GM18951 (cell line): ENCODE measurements around the gene SNCG.

Experiments
- POLR2A ChIP-seq: IDR thresholded peaks from 4 replicates; pipeline ENCODE4 v1.6.1; 2011; ENCODE audit warnings: mild to moderate bottlenecking; ENCODE audit not compliant: insufficient read length, insufficient read depth; ENCODE audit errors: extremely low read depth
- in situ Hi-C: fragments of 300-500 bp; cut with MboI; formaldehyde crosslinking; loops from one replicate; pipeline ENCODE4 v1.12.0; 2022; ENCODE audit warnings: low sequenced_read_pairs, mixed read lengths, inconsistent platforms; ENCODE audit not compliant: unreplicated experiment

The SNCG gene

DNA sequence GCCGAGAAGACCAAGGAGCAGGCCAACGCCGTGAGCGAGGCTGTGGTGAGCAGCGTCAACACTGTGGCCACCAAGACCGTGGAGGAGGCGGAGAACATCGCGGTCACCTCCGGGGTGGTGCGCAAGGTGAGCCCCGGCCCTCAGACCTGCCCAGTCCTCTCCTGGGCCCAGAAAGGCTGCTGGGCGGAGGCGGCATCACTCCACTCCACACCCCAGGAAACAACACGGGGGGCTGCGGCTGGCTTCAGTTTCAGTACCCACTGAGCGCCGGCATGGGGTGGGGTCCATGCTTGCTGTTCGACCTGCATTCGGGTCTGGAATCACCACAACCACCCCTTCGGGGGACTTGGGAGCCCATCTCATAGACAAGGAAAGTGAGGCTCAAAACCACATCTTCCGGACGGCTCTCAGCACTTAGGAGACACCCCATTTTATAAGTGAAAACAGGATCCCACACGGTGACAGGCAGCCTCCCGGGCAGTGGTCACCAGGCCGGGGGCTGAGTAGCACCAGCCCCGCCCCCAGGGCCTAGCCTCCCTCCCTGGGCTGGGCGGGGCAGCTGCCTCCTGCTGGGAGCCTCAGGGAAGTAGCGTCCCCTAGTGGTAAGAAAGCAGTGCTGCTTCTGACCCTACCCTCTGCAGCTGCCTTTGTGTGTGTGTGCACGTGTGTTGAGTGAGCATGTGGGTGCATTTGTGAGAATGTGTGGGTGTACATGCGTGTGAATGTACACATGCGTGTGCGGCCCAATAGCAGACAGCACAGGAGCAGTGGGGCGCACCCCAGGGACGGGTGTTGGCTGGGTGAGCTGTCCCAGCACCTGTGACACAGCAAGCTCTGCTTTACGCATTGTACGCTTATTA lies 1.8 kb downstream of the SNCG start:
- no peak for TF ChIP-seq POLR2A
- in situ Hi-C loops: no loop called here

DNA sequence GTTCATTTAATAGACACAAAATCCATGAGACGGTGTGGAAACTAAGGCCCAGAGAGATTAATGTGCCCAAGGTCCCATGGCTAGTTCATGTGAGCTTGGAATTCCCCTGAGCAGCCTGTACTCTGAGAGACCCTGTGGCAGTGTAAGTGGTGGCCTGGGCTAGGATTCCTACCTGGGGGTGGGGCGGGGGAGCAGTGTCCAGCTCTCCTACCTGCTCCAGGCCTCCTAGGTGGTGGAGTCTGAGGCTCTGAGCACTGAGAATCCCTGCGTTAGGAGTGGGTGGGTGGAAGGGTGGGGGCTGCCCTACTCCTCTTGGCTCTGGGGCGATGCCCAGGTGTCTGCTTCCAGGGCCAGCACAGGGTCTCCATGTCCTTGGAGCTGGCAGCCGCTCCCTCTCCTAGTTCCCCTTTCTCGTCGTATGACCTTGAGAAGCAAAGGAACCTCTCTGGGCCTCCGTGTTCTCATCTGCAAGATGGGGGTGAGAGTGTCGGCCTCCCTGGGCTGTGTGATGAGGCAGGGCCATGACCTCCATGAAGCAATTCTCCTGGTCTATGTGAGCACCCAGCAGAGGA lies 2.5 kb downstream of the SNCG start:
- TF ChIP-seq POLR2A: no peak
- in situ Hi-C loops: no loop called here

DNA sequence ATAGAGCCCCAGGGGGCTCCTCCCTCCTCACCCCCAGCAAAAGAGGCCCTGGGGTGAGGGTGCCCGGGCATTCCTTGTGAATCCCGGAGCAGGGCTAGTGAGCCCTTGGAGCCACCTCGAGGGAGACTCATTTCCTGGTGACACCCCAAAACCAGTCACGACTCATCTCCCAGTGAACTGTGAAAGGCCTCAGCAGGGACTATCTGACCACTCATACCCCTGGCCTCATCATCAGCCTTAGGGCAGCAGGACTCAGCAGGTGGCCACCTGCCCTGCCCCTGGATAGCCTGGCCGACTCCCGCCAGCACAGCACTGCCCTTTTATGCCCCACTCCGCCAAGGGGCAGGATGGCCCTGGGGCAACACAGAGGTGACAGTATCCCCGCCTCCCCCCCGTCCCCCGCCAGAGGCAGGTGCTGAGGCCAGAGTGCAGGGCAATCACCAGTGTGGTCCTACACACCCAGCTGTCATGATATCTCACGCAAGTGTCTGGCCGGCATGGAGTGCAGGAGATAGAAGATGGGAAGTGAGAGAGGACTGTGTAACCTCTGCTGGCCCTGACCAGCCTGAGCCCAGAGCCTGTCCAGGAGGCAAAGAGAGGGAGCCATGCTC lies 3.2 kb downstream of the SNCG start:
- no peak for TF ChIP-seq POLR2A
- in situ Hi-C loops: no loop called here

DNA sequence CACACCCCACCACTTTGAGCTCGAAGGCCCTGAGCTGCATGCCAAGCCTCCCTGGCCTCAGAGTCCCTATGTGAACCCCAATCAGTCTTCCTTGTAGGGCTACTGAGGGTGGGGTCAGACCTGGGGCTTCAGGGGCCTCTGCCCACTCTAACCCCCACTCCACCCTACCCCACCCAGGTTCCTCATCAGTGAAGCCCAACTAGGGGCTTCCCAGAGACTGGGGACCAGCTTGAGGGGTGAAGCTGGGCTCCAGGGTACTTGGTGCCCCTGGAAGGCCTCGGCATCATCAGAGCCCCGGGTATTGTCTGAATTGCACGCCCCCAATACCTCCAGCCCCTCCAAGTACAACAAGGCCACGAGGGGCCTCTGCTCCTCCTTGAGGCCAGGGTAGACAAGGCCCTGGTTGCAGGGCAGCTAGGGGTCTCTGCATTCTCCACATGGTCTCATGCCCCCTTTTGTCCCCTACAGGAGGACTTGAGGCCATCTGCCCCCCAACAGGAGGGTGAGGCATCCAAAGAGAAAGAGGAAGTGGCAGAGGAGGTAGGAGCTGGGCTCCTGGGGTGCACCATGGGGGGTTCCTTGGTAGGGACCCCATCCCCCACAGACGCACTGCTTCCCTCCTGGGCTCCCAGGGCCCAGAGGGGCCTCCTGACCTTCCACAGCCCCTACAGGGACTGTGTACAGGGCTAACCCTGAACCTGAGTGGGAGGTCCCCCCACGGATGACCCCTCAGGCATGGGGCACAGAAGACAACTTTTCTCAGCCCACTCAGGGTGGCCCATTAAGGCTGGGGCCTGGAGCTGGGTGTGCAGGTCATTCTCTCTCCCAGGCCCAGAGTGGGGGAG lies 4.0 kb downstream of the SNCG start:
- TF ChIP-seq POLR2A: no peak
- in situ Hi-C loops: no loop called here

DNA sequence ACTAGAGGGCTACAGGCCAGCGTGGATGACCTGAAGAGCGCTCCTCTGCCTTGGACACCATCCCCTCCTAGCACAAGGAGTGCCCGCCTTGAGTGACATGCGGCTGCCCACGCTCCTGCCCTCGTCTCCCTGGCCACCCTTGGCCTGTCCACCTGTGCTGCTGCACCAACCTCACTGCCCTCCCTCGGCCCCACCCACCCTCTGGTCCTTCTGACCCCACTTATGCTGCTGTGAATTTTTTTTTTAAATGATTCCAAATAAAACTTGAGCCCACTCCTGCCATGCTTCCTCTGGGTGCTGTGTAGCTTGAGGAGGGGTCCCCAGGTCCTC lies 4.5 kb downstream of the SNCG start:
- in situ Hi-C loops: no loop called here
- TF ChIP-seq POLR2A: no peak

DNA sequence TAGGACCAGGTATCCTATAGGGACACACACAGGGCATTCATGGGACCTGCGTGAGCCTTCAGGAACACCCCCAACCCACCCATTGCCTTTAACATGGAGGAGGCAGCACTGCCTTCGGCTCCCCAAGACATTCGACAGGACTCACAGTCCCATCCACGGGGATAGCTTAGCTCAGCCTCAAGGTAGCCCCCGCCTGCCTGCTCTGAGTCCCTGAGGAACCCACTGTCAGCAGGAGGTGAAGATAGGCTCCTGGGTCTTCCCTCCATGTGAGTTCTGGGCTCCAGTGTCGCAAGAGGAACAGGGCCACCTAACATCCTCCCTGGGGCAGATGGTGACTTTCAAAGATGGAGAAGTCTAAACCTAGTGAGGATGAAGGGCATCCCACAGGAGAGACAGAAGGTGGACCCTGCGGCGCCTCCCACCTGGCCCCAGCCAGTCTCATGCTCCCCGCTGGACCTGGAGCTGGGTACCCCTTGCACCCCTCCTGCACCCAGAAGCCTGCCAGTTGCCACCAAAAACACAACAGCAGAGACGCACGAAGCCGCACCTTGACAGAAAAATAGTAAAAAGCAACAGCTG lies 5.0 kb downstream of the SNCG start:
- in situ Hi-C loops: no loop called here
- no peak for TF ChIP-seq POLR2A

DNA sequence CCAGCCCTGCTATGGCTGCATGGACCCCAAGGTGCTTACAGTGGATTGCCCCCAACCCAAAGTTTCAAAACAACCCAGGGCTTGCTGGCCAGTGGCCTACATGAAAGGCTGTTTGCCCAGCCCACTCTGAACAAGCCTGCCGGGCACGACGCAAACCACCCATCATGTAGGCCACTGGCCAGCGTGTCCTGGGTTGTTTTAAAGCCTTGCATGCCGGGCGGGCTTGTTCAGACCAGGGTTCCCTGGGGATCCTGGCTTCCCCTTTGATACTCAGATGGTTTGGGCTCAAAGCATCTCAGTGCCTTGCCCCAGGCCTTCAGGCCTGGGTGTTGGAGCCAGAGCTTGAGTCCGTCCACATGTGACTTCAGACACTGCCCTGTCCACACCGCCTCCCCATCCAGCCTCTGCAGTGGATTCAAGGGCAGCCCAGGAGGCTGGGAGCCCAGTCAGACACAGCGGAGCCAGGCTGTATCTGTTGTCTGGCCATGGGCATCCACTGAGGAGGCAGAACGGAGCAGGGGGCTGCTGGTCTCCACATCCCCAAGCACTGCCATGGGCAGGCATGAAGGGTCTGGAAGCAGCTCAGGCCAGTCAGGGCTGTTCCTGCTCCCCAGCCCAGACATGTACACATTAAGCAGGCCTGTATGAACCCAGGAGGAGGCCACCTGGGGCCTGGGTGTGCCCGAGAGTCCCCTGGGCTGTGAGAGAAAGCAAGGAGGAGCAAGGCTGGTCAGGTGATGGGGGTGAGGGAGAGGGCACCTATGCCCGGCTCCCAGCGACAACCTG lies 5.9 kb downstream of the SNCG start:
- no peak for TF ChIP-seq POLR2A
- in situ Hi-C loops: no loop called here

DNA sequence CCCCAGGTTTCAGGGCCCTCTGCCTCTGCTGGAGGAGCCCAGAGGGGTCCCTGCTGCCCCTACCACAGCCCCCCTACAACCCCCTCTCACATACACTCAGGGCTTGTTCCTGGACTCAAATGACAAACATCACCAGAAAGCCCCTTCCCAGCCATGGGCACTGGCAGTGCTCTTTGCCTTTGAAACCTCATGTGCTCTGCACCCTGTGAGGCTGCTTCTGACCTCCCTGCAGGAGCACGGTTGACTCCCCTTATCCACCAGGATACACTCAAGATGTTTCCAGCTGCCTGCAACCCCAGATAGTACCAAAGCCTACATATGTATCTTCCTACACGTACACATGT lies 6.4 kb downstream of the SNCG start:
- no peak for TF ChIP-seq POLR2A
- in situ Hi-C loops: no loop called here

DNA sequence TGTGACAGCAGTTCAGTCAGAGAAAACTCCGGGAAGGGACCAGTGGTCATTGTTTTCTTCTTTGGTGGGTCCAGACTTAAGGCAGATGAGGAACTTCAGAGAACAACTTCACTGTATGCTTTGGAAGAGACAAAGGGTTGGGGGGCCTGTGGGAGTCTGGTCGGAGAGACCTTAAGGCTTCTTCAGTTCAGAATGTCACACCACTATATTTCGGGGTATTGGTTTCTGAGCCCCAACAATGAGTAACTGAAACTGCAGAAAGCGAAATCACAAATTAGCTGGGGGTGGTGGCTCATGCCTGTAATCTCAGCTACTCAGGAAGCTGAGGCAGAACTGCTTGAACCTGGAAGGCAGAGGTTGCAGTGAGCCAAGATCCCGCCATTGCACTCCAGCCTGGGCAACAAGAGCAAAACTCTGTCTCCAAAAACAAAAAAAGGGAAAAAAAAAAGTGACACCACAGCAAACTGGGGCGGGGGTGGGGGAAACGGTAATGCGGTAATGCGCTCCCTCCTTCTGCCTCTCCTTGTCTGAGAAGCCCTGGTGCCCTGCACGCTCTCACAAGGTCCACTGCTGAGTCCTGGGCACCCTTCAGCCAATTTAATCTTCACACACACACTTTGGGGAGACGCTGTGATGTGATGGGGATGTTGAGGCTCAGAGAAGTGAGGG lies 7.7 kb downstream of the SNCG start:
- in situ Hi-C loops: no loop called here
- no peak for TF ChIP-seq POLR2A

DNA sequence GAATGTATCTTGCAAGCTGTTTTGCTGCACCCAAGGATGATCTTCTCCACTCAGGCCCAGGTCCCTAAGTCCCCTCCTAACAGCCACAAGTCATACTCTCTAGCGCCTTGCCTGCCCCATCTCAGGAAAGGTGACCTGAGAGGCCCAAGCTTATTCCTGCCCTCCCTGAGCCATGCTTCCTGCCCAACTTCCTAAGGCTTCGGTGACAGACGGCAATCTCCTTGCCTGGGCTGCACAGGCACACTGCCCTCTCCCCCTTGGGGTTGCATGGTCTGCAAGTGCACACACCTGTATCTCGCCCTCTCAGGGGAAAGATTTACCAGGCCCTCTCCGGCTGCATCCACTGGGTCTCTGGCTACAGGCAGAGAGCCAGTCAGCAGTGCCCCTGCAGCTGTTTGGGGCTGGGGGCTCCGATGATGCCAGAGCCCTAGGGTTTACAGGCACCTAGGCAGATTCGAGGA lies 9.1 kb downstream of the SNCG start:
- in situ Hi-C loops: no loop called here
- TF ChIP-seq POLR2A: no peak

DNA sequence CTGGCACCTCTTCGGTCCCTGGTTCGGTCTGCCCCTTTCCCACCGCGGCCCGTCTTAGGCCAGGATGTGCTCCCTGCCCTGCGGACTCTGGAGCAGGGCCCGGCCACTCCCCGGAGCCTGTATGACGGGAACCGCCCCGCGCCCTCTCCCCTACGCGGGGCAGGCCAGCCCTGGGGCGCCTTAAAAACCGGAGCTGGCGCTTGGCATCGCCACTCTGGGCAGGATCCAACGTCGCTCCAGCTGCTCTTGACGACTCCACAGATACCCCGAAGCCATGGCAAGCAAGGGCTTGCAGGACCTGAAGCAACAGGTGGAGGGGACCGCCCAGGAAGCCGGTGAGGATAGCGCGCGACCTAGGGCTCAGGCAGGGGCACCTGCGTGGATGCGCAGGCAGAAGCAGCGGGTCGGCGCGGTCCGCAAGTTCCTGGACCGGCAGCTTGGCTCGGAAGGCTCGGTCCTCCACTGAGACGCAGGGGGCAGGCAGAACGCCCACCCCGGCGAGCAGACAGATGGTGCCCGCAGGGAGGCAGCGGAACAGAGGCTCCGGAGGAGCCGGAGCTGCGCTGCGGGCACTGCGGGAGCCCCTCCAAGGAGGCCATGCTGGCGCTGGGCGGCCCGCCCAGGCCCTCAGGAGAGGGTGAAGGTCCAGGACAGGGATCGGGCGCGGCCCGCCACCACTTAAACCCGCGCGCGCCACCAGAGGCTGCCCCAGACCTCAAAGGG lies 10.0 kb downstream of the SNCG start, which contains the start of gene ADIRF:
Gene ADIRF (plus strand): TSS at position 212 of the 723 bp plus-strand sequence. CDS start 63 bp downstream, at position 275.
- TF ChIP-seq POLR2A: no peak
- in situ Hi-C loops: no loop called here
